NCI-H748 treated with DMSO at 0.1 percent for 48 hours (cell line): ENCODE data around the gene OR13C8.
"Not testable (repeated sequence)": the region's sequence is repeated elsewhere in the genome, so short reads cannot be mapped to it uniquely, and the experiment has no call there.

Experiments used
- DNase-seq: peaks from one replicate; lab custom pipeline; 2025; lab: John Stamatoyannopoulos, UW

Gene OR13C8

DNA sequence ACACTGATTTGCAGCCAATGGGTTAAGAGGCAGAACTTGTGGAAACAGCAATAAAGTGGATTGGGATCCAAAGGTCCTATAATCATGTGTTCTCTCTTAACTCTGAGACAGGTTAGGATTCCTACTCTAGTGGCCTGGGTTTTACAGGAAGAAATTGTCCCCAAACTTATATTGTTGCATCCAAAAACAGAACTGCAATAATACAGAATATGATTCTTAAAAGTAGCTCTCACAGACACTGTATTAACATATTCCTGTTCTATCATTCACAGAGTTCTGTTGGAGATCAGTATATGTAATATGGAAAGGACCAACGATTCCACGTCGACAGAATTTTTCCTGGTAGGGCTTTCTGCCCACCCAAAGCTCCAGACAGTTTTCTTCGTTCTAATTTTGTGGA is at the start of gene OR13C8:
TSS of gene OR13C8 (plus strand) at position 301 of the 400 bp plus-strand sequence. CDS start at position 301, 0 bp downstream.
- no peak for DNase-seq

- DNase-seq: not testable (repeated sequence)
Observed at GRCh38 chr9:104520241-104520640, 48.7 kb upstream of the OR13C8 start.

GRCh38 chr9:104527109-104527508 is 41.9 kb upstream of the OR13C8 start, which contains the start of gene OR13C4:
Gene OR13C4 (minus strand): TSS chr9:104527209. CDS start chr9:104527209, 0 bp downstream.
- no peak for DNase-seq

- DNase-seq: no peak
Observed at GRCh38 chr9:104536756-104537155, 32.2 kb upstream of the OR13C8 start, which contains the start of gene OR13C3. Gene OR13C3 (minus strand): TSS chr9:104536856. CDS start chr9:104536723, 133 bp downstream.

- DNase-seq: no peak
Observed at GRCh38 chr9:104539275-104539674, 29.7 kb upstream of the OR13C8 start.

DNA sequence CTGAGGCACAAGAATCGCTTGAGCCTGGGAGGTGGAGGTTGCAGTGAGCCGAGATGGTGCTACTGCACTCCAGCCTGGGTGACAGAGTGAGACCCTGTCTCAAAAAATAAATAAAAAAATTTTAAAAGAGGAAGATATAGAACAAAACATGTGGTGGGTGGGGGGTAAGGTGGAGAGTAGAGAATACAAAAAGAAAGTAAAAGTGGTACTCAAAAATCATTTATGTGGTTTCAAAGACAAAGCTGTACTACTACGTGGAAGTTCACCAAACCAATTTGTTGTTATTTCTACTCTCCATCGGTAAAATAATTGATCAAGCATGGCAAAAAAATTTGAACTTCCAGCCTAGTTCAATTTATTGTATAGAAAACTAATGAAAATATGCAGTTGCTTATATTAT is 24.3 kb upstream of the OR13C8 start:
- no peak for DNase-seq

DNA sequence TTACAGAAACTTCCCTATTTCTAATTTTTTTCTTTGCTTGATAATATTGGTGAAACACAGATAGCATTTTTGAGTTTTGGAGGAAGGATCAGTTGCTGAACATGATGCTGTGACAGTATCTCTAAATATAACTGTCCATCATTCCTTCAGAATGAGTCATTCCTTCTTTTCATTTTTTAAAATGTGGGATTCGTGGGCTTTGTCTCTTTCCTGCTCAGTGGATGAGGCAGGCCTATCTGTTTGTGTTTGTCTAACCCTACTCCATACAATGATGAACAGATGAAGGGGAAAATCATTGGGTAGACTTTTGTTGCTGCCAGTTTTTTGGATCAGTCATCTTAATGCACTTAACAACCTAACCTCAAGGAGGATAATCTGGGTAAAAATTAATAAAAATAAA is 15.7 kb upstream of the OR13C8 start:
- DNase-seq: no peak

DNA sequence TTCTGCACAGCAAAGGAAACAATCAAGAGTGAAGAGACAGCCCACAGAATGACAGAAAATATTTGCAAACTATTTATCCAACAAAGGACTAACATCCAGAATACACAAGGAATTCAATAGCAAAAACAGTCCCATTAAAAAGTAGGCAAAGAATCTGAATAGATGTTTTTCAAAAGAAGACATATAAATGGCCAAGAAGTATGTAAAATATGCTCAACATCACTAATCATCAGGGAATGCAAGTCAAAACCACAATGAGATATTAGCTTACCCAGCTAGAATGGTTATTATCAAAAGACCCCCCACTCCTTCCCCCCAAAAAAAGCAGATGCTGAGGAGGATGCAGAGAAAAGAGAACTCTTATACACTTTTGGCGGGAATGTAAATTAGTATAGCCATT is 13.4 kb upstream of the OR13C8 start:
- DNase-seq: no peak

- DNase-seq: no peak
Observed at GRCh38 chr9:104556830-104557634, 11.9 kb upstream of the OR13C8 start.

GRCh38 chr9:104564358-104564757 is 4.6 kb upstream of the OR13C8 start:
- no peak for DNase-seq

- no peak for DNase-seq
Observed at GRCh38 chr9:104572612-104573011, 3.6 kb downstream of the OR13C8 start.

DNA sequence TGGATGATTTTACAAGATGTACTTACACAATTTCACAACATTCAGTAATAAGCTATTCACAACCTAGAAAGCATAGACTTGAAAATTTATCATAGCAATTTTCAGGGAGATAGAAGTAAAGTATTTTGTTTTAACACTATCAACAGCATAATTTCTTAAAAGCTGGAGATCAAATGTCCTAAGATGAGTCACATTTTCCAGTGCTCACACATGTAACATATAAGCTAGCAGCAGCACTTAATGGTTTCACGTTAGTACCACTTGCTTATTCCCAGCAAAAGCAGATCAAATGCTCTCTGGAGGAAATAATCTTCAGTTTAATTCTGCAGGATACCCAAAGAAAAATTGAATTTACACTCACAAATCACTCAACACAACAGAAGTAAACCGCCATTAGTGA is 6.5 kb downstream of the OR13C8 start:
- no peak for DNase-seq

DNA sequence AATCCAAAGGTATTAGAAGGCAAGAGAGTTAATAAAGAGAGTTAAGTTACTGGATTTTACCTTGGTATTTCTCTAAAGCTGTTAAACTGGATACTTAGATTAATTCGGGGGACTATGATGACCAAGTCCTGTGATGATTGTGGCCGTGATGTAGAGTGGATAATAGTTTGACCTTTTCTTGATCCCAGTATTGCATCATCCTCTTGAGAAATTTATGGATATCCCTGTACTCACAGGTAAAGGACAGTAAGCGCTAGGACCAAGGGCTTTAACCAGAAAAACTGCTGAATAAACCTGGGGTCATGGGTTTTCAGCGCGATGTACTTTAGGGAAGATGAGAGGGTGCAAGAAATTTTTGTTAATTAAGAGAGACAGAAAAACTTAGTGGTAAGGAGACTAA is 8.3 kb downstream of the OR13C8 start:
- no peak for DNase-seq

- no peak for DNase-seq
Observed at GRCh38 chr9:104580562-104580961, 11.6 kb downstream of the OR13C8 start.

- no peak for DNase-seq
Observed at GRCh38 chr9:104586496-104587180, 17.7 kb downstream of the OR13C8 start.

- DNase-seq: no peak
Observed at GRCh38 chr9:104589626-104590025, 20.7 kb downstream of the OR13C8 start.

DNA sequence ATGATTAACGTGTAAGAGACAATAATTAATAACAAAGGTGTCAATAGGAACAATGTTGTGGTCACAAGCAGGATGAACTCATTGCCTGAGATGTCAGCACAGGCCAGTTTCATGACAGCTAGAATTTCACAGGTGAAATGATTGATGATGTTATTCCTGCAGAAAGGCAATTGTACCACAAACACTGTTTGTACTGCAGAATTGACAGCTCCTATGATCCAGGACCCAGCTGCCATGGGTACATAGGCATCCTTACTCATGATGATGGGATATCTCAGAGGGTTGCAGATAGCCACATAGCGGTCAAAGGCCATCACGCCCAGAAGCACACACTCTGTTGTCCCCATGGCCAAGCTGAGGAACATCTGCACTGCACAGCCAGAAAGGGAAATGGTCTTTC is 29.8 kb downstream of the OR13C8 start:
- DNase-seq: not testable (repeated sequence)

DNA sequence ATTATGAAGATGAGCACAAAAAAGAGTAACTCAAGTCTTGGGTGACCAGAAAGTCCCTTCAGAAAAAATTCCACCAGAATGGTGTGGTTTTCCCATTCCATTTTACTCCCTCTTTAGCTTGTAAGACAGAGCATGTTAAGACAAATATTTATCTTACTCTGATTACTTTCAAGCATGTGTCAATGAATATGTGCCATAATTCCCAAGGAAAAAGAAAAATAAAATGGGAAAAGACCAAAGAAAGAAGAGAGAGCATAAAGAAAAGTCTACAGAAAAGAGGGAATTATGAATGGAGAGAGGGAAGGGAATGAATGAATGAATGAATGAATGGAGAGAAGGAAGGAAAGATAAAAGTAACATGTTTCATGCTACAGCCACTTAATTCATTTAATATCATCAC is 30.3 kb downstream of the OR13C8 start, which contains the start of gene OR13C5:
TSS of gene OR13C5 (minus strand) at position 101 of the 400 bp plus-strand sequence. CDS start at position 101, 0 bp downstream.
- not testable (repeated sequence) for DNase-seq

DNA sequence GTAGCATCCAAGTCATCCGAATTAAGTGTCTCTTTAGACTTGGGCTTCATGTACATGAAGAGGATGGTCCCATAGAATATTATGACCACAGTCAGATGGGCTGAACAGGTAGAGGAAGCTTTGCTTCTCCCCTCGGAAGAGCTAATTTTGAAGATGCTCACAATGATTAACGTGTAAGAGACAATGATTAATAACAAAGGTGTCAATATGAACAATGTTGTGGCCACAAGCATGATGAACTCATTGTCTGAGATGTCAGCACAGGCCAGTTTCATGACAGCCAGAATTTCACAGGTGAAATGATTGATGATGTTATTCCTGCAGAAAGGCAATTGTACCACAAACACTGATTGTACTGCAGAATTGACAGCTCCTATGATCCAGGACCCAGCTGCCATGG is 35.8 kb downstream of the OR13C8 start:
- DNase-seq: no peak

DNA sequence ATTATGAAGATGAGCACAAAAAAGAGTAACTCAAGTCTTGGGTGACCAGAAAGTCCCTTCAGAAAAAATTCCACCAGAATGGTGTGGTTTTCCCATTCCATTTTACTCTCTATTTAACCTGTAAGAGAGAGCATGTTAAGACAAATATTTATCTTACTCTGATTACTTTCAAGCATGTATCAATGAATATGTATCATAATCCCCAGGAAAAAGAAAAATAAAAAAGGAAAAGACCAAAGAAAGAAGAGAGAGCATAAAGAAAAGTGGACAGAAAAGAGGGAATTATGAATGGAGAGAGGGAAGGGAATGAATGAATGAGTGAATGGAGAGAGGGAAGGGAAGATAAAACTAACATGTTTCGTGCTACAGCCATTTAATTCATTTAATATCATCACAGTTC is 36.6 kb downstream of the OR13C8 start, which contains the start of gene OR13C2:
TSS of gene OR13C2 (minus strand) at position 101 of the 400 bp plus-strand sequence. CDS start at position 101, 0 bp downstream.
- DNase-seq: not testable (repeated sequence)

DNA sequence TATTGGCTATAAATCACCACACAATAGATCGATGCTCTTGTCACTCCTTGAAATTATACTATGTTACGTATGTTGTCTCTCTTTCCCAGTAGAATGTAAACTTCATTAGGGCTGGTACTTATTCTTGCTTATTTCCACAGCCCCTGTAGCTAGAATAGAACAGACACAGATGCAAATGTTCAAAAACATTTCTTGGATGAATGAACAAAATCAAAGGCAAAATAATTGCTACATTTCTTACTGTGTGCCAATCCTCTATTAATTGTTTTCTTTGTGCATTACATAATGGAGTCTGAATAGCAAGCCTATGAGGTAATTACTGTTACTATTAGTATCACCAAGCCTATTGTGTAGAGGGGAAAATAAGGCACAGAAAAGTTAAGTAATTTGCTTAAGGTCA is 37.2 kb downstream of the OR13C8 start:
- DNase-seq: peak; percentile 91

DNA sequence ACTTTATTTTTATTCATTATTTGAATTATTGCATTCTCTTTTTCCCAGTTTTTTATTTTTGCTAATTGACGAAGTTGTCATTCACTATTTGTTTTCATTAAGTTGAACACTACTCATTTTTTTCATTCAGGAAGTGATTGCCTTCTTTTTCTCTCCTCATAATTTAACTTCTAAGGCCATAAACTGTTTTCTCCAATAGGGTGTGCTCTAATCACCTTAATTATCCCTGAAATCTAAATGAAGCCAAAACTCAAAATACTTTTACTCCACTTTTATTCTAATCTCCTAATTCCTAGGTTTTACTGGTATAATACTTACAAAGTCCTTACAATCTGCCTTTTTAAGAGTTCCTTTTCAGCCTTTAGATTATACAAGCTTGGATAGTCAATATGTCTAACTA is 39.4 kb downstream of the OR13C8 start:
- DNase-seq: no peak

- no peak for DNase-seq
Observed at GRCh38 chr9:104611213-104611612, 42.2 kb downstream of the OR13C8 start.
